RWPE1 (cell line): ENCODE results near the gene SPRYD7.
A peak's percentile ranks its signal among the peaks of the same experiment; 100 is the strongest.

Experiments used
- CTCF ChIA-PET: fragments of 350-600 bp; sonication (Branson Sonifier 250); formaldehyde crosslinking; extraction: SDS; loops from one replicate; lab custom pipeline; 2021; lab: Yijun Ruan, JAX
- POLR2A ChIA-PET: fragments of 400-600 bp; formaldehyde crosslinking; extraction: SDS; loops from one replicate; lab custom pipeline; 2020; ENCODE audit warnings: antibody characterized with exemption; ENCODE audit not compliant: low non-redundant PET; lab: Yijun Ruan, JAX
- DNase-seq: peaks from one replicate; pipeline ENCODE4 v3.0.0; 2012; ENCODE audit warnings: low spot score
- H3K27ac ChIP-seq: fragments of 450-650 bp; 2 replicates; pipeline ENCODE4 v1.5.1; 2017
- TF ChIP-seq, protein P1 (sequence below): fragments of 450-650 bp; conservative IDR thresholded peaks from 2 replicates; pipeline ENCODE4 v1.5.1; 2017; ENCODE audit warnings: low read depth, mild to moderate bottlenecking

Gene SPRYD7

DNA sequence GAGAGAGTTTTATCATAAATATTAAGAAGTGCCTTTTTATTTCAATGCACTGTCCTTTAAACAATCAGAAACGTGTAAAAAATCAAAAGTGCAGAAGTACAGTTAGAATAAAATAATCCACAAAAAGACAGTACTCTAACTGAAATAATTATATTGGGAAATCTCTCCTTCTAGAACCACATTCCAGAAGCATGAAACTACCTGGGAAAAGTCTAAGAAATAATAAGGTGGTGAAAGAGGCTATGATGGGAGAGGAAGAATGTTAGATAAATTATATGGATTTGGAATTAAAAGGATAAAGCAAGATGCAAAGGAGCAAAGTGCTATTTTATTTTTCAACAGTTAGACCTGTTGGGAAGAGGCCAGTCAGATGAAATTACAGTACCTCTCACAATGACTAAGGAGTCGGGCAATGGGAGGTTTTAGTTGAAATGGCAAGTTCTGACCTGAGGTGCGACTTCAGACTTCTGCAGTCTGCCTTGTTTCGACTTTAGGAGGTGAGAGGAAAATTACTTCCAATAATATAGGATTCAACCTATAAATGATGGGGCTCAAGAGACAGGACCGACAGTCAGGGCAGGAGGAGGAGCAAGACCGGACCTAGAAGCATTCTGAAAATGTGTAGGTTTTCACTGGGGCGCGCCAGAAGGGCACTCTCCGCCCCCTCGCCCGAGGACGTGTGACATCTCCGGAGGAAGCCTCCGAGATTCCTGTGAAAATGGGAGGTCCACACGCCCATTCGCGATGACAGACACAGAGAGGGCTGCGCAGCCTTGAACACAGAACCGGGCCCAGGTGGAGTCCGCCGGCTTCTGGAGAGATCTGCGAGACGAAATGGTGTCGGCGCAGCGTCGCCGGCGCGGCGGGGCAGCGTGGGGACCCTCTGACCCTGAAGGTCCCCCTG, 717 bp downstream of the SPRYD7 start:
- CTCF ChIA-PET: interaction anchor here (0.7 to 1.2 kb wide), 7 partner anchors 13 to 977 kb away, joined by 3 to 6 read pairs (median 3); partner anchors contain the start of gene TRIM13
- TF ChIP-seq, protein P1, sequence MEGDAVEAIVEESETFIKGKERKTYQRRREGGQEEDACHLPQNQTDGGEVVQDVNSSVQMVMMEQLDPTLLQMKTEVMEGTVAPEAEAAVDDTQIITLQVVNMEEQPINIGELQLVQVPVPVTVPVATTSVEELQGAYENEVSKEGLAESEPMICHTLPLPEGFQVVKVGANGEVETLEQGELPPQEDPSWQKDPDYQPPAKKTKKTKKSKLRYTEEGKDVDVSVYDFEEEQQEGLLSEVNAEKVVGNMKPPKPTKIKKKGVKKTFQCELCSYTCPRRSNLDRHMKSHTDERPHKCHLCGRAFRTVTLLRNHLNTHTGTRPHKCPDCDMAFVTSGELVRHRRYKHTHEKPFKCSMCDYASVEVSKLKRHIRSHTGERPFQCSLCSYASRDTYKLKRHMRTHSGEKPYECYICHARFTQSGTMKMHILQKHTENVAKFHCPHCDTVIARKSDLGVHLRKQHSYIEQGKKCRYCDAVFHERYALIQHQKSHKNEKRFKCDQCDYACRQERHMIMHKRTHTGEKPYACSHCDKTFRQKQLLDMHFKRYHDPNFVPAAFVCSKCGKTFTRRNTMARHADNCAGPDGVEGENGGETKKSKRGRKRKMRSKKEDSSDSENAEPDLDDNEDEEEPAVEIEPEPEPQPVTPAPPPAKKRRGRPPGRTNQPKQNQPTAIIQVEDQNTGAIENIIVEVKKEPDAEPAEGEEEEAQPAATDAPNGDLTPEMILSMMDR: no peak
- POLR2A ChIA-PET: interaction anchor here (1.2 kb wide), 1 partner anchor 62 kb away, joined by 6 read pairs; the partner anchor contains the start of gene TRIM13
- peak overlapping the region; percentile 92 for H3K27ac ChIP-seq
- peak; percentile 30 for DNase-seq

DNA sequence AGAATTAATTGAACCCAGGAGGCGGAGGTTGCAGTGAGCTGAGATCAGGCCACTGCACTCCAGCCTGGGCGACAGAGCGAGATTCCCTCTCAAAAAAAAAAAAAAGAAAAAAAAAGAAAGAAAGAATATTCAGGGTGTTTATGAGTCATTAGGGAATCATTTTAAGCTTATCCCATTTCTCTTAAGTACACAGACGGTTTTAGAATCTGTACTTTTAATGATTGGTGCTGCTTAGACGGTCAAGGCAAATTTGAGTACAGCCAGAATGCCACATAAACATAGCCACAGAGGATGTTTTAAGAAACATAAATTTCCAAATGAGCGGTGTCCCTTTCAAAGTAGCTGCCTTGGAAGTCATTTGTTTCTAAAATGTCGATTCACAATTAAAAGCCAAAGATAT, 2.6 kb downstream of the SPRYD7 start:
- DNase-seq: no peak
- TF ChIP-seq, protein P1: no peak
- POLR2A ChIA-PET: no interaction called here
- no peak overlapping the region for H3K27ac ChIP-seq
- CTCF ChIA-PET: interaction anchor here (0.7 kb wide), 1 partner anchor 114 kb away, joined by 3 read pairs; no protein-coding TSS in a partner anchor

DNA sequence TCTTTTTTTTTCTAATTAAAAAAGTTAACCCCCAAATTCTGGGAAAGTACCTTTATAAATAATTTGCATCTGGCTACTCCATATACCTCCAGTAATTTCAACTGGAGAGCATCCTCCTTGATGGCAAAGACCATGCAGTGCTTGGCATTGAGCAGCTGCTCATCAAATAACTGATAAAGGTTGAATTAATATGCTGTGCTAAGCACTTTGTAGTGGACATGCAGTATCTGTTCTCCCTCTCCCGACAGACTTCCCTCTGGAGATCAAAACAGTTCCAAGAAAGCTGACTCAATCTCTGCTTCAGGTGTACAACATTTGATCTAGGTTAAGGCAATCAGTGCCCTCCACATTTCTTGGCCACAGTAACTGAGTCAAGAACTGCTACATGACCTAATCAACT, 3.3 kb downstream of the SPRYD7 start:
- DNase-seq: no peak
- TF ChIP-seq, protein P1: no peak
- no peak overlapping the region for H3K27ac ChIP-seq
- ChIA-PET POLR2A (no interaction called here), CTCF (interaction anchor here (0.7 kb wide), 1 partner anchor 113 kb away, joined by 3 read pairs; no protein-coding TSS in a partner anchor)

DNA sequence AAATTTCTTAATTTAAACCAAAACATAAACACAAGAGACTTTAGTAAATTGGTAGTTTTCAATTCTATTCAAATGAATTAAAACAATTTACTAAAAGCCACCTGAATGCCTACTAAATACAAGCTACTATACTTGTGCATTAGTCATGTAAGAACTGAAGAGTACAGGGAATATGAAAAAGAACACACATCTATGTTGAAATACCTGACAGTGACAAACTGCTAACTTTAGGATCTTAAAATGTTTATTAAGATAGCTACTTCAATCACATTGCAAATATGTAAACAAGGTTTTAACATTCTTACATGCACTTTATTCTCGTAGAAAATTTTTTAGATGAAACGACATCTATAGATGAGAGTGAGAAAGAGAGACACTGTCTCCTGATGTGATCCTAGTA, 4.1 kb downstream of the SPRYD7 start:
- DNase-seq: no peak
- ChIA-PET POLR2A (no interaction called here), CTCF (interaction anchor here (0.6 kb wide), 3 partner anchors 13 to 128 kb away, joined by 4 to 6 read pairs (median 4); no protein-coding TSS in a partner anchor)
- TF ChIP-seq, protein P1: no peak
- no peak overlapping the region for H3K27ac ChIP-seq

DNA sequence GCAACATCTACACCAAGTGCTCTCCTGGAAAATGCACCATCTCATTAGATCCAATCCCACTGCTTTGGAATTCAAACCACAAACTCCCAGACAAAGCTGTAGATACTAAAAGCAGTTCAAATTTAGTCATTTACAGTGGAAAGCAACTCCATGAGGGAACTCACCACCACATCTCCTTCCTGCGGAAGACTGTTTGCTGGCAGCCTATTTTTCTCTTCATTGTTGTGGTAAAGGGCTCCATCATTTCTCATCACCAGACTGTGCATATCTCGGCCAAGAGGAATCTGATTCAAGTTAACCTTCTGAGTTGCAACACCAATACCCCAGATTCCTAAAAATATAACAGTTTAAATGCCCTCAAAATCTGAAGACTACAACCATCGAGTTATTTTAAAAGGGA, 8.4 kb downstream of the SPRYD7 start:
- H3K27ac ChIP-seq: no peak overlapping the region
- CTCF ChIA-PET: no interaction called here
- DNase-seq: no peak
- TF ChIP-seq, protein P1: no peak
- POLR2A ChIA-PET: interaction anchor here (0.7 kb wide), 1 partner anchor 845 kb away, joined by 3 read pairs; no protein-coding TSS in a partner anchor

DNA sequence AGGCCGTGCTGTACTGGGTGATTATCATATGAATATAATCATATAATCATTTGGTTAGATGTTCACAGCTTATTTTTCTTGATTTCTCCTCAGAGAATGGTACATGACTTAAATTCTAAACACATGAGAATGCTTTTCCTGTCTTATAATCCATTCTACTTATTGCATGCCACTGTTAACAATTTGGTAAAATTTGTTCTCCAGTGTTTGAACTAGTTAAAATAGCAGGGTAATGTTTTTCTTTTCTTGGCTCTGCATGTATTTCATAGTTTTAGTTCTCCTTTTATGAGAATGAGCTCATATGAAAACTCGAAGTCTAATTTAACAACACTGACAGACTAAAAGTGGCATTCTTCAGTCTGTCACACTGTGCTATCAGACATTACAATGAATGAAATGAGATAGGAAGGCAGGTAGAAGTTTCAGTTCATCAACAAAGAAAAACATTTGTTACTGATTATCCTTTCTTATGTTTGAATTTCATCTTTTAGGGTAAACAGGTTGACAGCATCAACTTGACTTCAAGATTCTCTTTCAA, 10.2 kb downstream of the SPRYD7 start:
- CTCF ChIA-PET: no interaction called here

More for the DNA sequence above, 10.2 kb downstream of the SPRYD7 start:
- POLR2A ChIA-PET: no interaction called here
- no peak overlapping the region for H3K27ac ChIP-seq
- TF ChIP-seq, protein P1: no peak
- no peak for DNase-seq
